ENCODE results near the gene SERTAD4. TPM values are rescaled to one million over a fixed set of nuclear protein-coding genes. Genes with fewer than 3 reads are reported as not detected.

SERTAD4 gene
- total RNA-seq, 1 donor = 2.9 TPM

GRCh38 chr1:210260096-210260495 is 27.5 kb downstream of the SERTAD4 start:
- peaks cover 60% of the 10 kb centered on the region for H3K4me1 ChIP-seq (ENCODE audit: insufficient read depth, low read length)

DNA sequence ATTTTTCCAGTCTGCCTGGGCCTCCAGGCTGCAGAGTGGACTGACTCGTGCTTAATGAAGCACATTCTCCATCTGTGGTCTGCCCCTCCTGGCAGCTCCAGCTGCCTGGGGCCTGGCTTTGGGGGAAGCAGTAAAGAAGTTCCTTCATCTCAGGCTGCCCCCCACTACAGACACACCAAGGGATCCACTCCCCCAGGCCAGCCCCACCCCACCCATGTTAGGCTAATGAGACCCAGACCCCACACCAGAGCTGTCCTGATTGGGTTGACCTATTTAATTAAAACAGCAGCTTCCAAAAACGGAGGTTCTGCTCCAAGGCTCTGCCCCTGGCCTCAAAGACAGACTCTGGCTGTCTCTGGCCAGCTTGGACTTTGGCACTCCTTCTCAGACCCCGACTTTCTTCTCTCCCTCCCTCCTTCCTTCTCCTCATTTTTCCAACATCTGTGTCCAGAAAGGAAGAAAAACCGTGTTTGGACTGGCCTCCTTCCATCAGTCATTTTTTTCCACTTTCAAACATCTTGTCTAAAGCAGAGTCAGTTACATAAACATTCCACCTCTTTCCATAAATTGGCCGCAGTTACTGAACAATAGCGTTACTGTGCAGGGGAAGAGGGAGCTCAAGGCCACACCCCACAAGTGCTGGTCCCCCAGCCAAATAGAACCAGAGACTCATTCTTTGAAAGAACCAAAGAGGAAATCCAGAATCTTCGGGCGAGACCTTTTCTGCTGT is 29.7 kb downstream of the SERTAD4 start:
- DNase-seq (ENCODE audit: insufficient read length, low spot score, missing footprints) = peak; percentile 86
- no peaks in the 10 kb centered on the region for H4K20me1 ChIP-seq (ENCODE audit: insufficient read depth, low read length)
- H2AFZ ChIP-seq (ENCODE audit: low read length) = peak overlapping the region; percentile 67
- no peaks in the 10 kb centered on the region for H3K36me3 ChIP-seq (ENCODE audit: insufficient read depth, low read length)
- TF ChIP-seq CTCF (IDR thresholded peaks at IDR 0.05; ENCODE audit: extremely low read depth, low read depth, low read length) = no peak
- H3K4me1 ChIP-seq (ENCODE audit: insufficient read depth, low read length) = peaks cover 69% of the 10 kb centered on the region
- peak overlapping the region; percentile 62 for H3K4me2 ChIP-seq (ENCODE audit: insufficient read depth, low read length)
- no peaks in the 10 kb centered on the region for H3K9me3 ChIP-seq (ENCODE audit: low read depth, low read length)
- H3K27ac ChIP-seq (ENCODE audit: low read depth, low read length) = peak overlapping the region; percentile 29
- no peaks in the 10 kb centered on the region for H3K79me2 ChIP-seq (ENCODE audit: insufficient read depth, low read length)
- peak overlapping the region; percentile 7 for H3K4me3 ChIP-seq (ENCODE audit: insufficient read depth, low read length)
- H3K27me3 ChIP-seq (ENCODE audit: insufficient read depth, low read length) = no peaks in the 10 kb centered on the region

More at GRCh38 chr1:210260096-210260495, 27.5 kb downstream of the SERTAD4 start:
- no peaks in the 10 kb centered on the region for H3K36me3 ChIP-seq (ENCODE audit: insufficient read depth, low read length)
- no peak overlapping the region for H3K4me3 ChIP-seq (ENCODE audit: insufficient read depth, low read length)
- DNase-seq (ENCODE audit: insufficient read length, low spot score, missing footprints) = peak; percentile 86
- TF ChIP-seq CTCF (IDR thresholded peaks at IDR 0.05; ENCODE audit: extremely low read depth, low read depth, low read length) = no peak
- no peaks in the 10 kb centered on the region for H3K9me3 ChIP-seq (ENCODE audit: low read depth, low read length)
- H2AFZ ChIP-seq (ENCODE audit: low read length) = no peak overlapping the region
- no peak overlapping the region for H3K4me2 ChIP-seq (ENCODE audit: insufficient read depth, low read length)
- no peaks in the 10 kb centered on the region for H4K20me1 ChIP-seq (ENCODE audit: insufficient read depth, low read length)
- H3K27ac ChIP-seq (ENCODE audit: low read depth, low read length) = no peak overlapping the region
- no peaks in the 10 kb centered on the region for H3K79me2 ChIP-seq (ENCODE audit: insufficient read depth, low read length)
- peaks cover under 1% of the 10 kb centered on the region for H3K27me3 ChIP-seq (ENCODE audit: insufficient read depth, low read length)

DNA sequence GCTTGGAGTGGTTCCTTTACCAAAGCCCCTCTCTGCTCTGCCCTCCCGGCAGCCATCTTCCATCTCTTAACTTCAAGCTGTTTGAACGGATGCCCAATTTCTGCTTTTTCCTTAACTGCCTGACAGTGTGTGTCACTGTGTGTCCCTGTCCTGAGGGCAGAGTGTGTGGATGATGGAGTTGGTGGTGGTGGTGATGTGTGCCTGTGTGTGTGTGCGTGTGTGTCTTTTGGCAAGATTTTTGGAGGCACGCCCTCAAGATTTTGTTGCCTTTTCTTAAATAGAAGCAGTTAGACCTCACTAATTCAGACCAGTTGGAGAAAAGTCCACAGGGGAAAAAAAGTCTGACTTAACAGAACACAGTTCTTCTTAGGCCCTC is 30.3 kb downstream of the SERTAD4 start:
- Histone ChIP-seq H3K9me3 (ENCODE audit: low read depth, low read length) (no peaks in the 10 kb centered on the region), H3K27ac (ENCODE audit: low read depth, low read length) (peak overlapping the region; percentile 23), H3K27me3 (ENCODE audit: insufficient read depth, low read length) (no peaks in the 10 kb centered on the region), H3K4me3 (ENCODE audit: insufficient read depth, low read length) (peak overlapping the region; percentile 7), H3K4me1 (ENCODE audit: insufficient read depth, low read length) (peaks cover 64% of the 10 kb centered on the region), H2AFZ (ENCODE audit: low read length) (peak overlapping the region; percentile 67), H3K36me3 (ENCODE audit: insufficient read depth, low read length) (no peaks in the 10 kb centered on the region), H3K4me2 (ENCODE audit: insufficient read depth, low read length) (peak overlapping the region; percentile 62), H3K79me2 (ENCODE audit: insufficient read depth, low read length) (no peaks in the 10 kb centered on the region), H4K20me1 (ENCODE audit: insufficient read depth, low read length) (no peaks in the 10 kb centered on the region)
- TF ChIP-seq CTCF (IDR thresholded peaks at IDR 0.05; ENCODE audit: extremely low read depth, low read depth, low read length) = no peak
- DNase-seq (ENCODE audit: insufficient read length, low spot score, missing footprints) = peak; percentile 83

GRCh38 chr1:210263963-210264362 is 31.4 kb downstream of the SERTAD4 start:
- no peak overlapping the region for H3K27ac ChIP-seq (ENCODE audit: low read depth, low read length)
- no peaks in the 10 kb centered on the region for H4K20me1 ChIP-seq (ENCODE audit: insufficient read depth, low read length)
- H3K27me3 ChIP-seq (ENCODE audit: insufficient read depth, low read length) = no peaks in the 10 kb centered on the region
- DNase-seq (ENCODE audit: insufficient read length, low spot score, missing footprints) = no peak
- no peak overlapping the region for H2AFZ ChIP-seq (ENCODE audit: low read length)
- H3K4me1 ChIP-seq (ENCODE audit: insufficient read depth, low read length) = peaks cover 59% of the 10 kb centered on the region
- no peak overlapping the region for H3K4me3 ChIP-seq (ENCODE audit: insufficient read depth, low read length)
- no peaks in the 10 kb centered on the region for H3K9me3 ChIP-seq (ENCODE audit: low read depth, low read length)
- H3K79me2 ChIP-seq (ENCODE audit: insufficient read depth, low read length) = no peaks in the 10 kb centered on the region
- no peak overlapping the region for H3K4me2 ChIP-seq (ENCODE audit: insufficient read depth, low read length)
- no peak for TF ChIP-seq CTCF (IDR thresholded peaks at IDR 0.05; ENCODE audit: extremely low read depth, low read depth, low read length)
- no peaks in the 10 kb centered on the region for H3K36me3 ChIP-seq (ENCODE audit: insufficient read depth, low read length)

Measured in osteoblast (primary cell).